Activated CD4-positive, alpha-beta T cell treated with anti-CD3 and anti-CD28 coated beads, Interleukin-10, Interleukin-2, amounts not matched to agents 100 ng/mL and 50 ng/mL, durations not matched to agents 16 hours and 8 hours (primary cell): ENCODE results near the gene SLC15A3.
"Not testable (repeated sequence)": the region's sequence is repeated elsewhere in the genome, so short reads cannot be mapped to it uniquely, and the experiment has no call there.

Experiments used
- DNase-seq: peaks from one replicate; pipeline ENCODE4 v3.0.0-alpha.2; 2020

The SLC15A3 gene

GRCh38 chr11:60974726-60975125, 22.8 kb upstream of the SLC15A3 start:
- peak; percentile 72 for DNase-seq

- not testable (repeated sequence) for DNase-seq
Observed at GRCh38 chr11:60974316-60974715, 22.3 kb upstream of the SLC15A3 start.

GRCh38 chr11:60973699-60974098, 21.7 kb upstream of the SLC15A3 start:
- DNase-seq, result no peak

- peak; percentile 66 for DNase-seq
Observed at GRCh38 chr11:60972182-60973030, 20.4 kb upstream of the SLC15A3 start.

GRCh38 chr11:60971520-60971919, 19.5 kb upstream of the SLC15A3 start, which contains the start of gene CD6:
CD6 (plus strand) TSS chr11:60971680; CDS start chr11:60971866, 186 bp downstream.
- peak; percentile 83 for DNase-seq

- no peak for DNase-seq
Observed at GRCh38 chr11:60970890-60971289, 18.9 kb upstream of the SLC15A3 start.

GRCh38 chr11:60970369-60970774, 18.4 kb upstream of the SLC15A3 start:
- DNase-seq, result peak; percentile 87

GRCh38 chr11:60968223-60968622, 16.2 kb upstream of the SLC15A3 start:
- DNase-seq, result no peak

GRCh38 chr11:60966890-60967289, 14.9 kb upstream of the SLC15A3 start:
- DNase-seq, result no peak

GRCh38 chr11:60964801-60965200, 12.8 kb upstream of the SLC15A3 start:
- no peak for DNase-seq

- DNase-seq, result no peak
Observed at GRCh38 chr11:60960405-60960804, 8.4 kb upstream of the SLC15A3 start.

GRCh38 chr11:60959431-60959830, 7.5 kb upstream of the SLC15A3 start:
- no peak for DNase-seq

GRCh38 chr11:60957188-60957587, 5.2 kb upstream of the SLC15A3 start:
- DNase-seq, result no peak

GRCh38 chr11:60955571-60955970, 3.6 kb upstream of the SLC15A3 start:
- DNase-seq, result no peak

GRCh38 chr11:60954421-60954820, 2.4 kb upstream of the SLC15A3 start:
- no peak for DNase-seq

- no peak for DNase-seq
Observed at GRCh38 chr11:60953781-60954180, 1.8 kb upstream of the SLC15A3 start.

- no peak for DNase-seq
Observed at GRCh38 chr11:60952742-60953170, 780 bp upstream of the SLC15A3 start.

GRCh38 chr11:60951606-60951903, 421 bp downstream of the SLC15A3 start:
- DNase-seq, result no peak

GRCh38 chr11:60950933-60951605, 907 bp downstream of the SLC15A3 start:
- no peak for DNase-seq

- no peak for DNase-seq
Observed at GRCh38 chr11:60950024-60950423, 2.0 kb downstream of the SLC15A3 start.

GRCh38 chr11:60948250-60948649, 3.7 kb downstream of the SLC15A3 start:
- no peak for DNase-seq

GRCh38 chr11:60947700-60948099, 4.3 kb downstream of the SLC15A3 start:
- no peak for DNase-seq

- no peak for DNase-seq
Observed at GRCh38 chr11:60946601-60947264, 5.2 kb downstream of the SLC15A3 start.

- no peak for DNase-seq
Observed at GRCh38 chr11:60945295-60945667, 6.7 kb downstream of the SLC15A3 start.
